ENCODE data around the gene PFN1. TPM values are rescaled to one million over a fixed set of nuclear protein-coding genes. Genes with fewer than 3 reads are reported as not detected.
A peak's percentile ranks its signal among the peaks of the same experiment; 100 is the strongest.

PFN1 gene
- total RNA-seq, 1 experiment from 2014 or later = 1,459 TPM

GRCh38 chr17:4986403-4986802 lies 38.1 kb upstream of the PFN1 start:
- Histone ChIP-seq H4K20me1 (ENCODE audit: insufficient read depth) (no peaks in the 10 kb centered on the region), H3K27me3 (ENCODE audit: insufficient read depth, low read depth) (no peaks in the 10 kb centered on the region), H2AFZ (peak overlapping the region; percentile 98), H3K9me3 (ENCODE audit: insufficient read depth, low read depth) (no peaks in the 10 kb centered on the region), H3K4me3 (peak overlapping the region; percentile 95), H3K27ac (peak overlapping the region; percentile 25), H3K36me3 (ENCODE audit: low read depth) (no peaks in the 10 kb centered on the region), H3F3A (ENCODE audit: insufficient read depth, low read depth) (peaks cover 35% of the 10 kb centered on the region), H3K79me2 (ENCODE audit: low read depth) (no peaks in the 10 kb centered on the region), H3K9me2 (ENCODE audit: insufficient read depth) (no peaks in the 10 kb centered on the region), H3K4me2 (peak overlapping the region; percentile 93), H3K4me1 (replicated peaks; ENCODE audit: insufficient read depth) (peaks cover 23% of the 10 kb centered on the region)
- no TSS peak for BruUV-seq (replicated peaks)
- no peak for TF ChIP-seq EZH2 (IDR thresholded peaks at IDR 0.05; ENCODE audit: low read depth)
- no peak for TF ChIP-seq CTCF (conservative IDR thresholded peaks at IDR 0.05)
- POLR2A ChIA-PET (ENCODE audit: unreplicated experiment) = interaction anchor here (0.7 to 1.0 kb wide), 3 partner anchors 12 to 47 kb away, joined by 3 to 4 read pairs (median 4); partner anchors contain the start of genes KIF1C, RNF167, SLC25A11 and SPAG7
- DNase-seq = peak in 1 of 2 experiments; percentile 37
- CTCF ChIA-PET = interaction anchor here (1.1 to 2.0 kb wide), 2 partner anchors 18 to 78 kb away, joined by 5 to 10 read pairs; partner anchors contain the start of gene SPAG7
- intact Hi-C loops (cut with micrococcal nuclease; ENCODE audit: unreplicated experiment) = no loop called here

- H3K9me2 ChIP-seq (ENCODE audit: insufficient read depth) = no peaks in the 10 kb centered on the region
- H3K27ac ChIP-seq = no peak overlapping the region
- no peaks in the 10 kb centered on the region for H3K9me3 ChIP-seq (ENCODE audit: insufficient read depth, low read depth)
- peaks cover 22% of the 10 kb centered on the region for H3F3A ChIP-seq (ENCODE audit: insufficient read depth, low read depth)
- no peak overlapping the region for H3K4me2 ChIP-seq
- H3K36me3 ChIP-seq (ENCODE audit: low read depth) = no peaks in the 10 kb centered on the region
- intact Hi-C loops (cut with micrococcal nuclease; ENCODE audit: unreplicated experiment) = no loop called here
- no peak for DNase-seq
- H3K4me1 ChIP-seq (replicated peaks; ENCODE audit: insufficient read depth) = peaks cover 12% of the 10 kb centered on the region
- no peak overlapping the region for H3K4me3 ChIP-seq
- no peak for TF ChIP-seq CTCF (conservative IDR thresholded peaks at IDR 0.05)
- no peak for TF ChIP-seq EZH2 (IDR thresholded peaks at IDR 0.05; ENCODE audit: low read depth)
- peaks cover 3% of the 10 kb centered on the region; the same call in 1 of the 2 replicates for H4K20me1 ChIP-seq (ENCODE audit: insufficient read depth)
- ChIA-PET POLR2A (ENCODE audit: unreplicated experiment) (interaction anchor here (0.5 kb wide), 1 partner anchor 74 kb away, joined by 3 read pairs; no protein-coding TSS in a partner anchor), CTCF (interaction anchor here (0.7 kb wide), 1 partner anchor 486 kb away, joined by 3 read pairs; no protein-coding TSS in a partner anchor)
- H3K27me3 ChIP-seq (ENCODE audit: insufficient read depth, low read depth) = no peaks in the 10 kb centered on the region
- no TSS peak for BruUV-seq (replicated peaks)
- no peaks in the 10 kb centered on the region for H3K79me2 ChIP-seq (ENCODE audit: low read depth)
- H2AFZ ChIP-seq = no peak overlapping the region
Measured at GRCh38 chr17:4982305-4982704, 34.0 kb upstream of the PFN1 start.

GRCh38 chr17:4980644-4981216 lies 32.4 kb upstream of the PFN1 start:
- peaks cover 1% of the 10 kb centered on the region for H3K4me1 ChIP-seq (replicated peaks; ENCODE audit: insufficient read depth)
- no peak overlapping the region for H2AFZ ChIP-seq
- TF ChIP-seq EZH2 (IDR thresholded peaks at IDR 0.05; ENCODE audit: low read depth) (no peak), CTCF (conservative IDR thresholded peaks at IDR 0.05) (peak; percentile 98)
- no TSS peak for BruUV-seq (replicated peaks)
- CTCF ChIA-PET = no interaction called here
- H3K79me2 ChIP-seq (ENCODE audit: low read depth) = no peaks in the 10 kb centered on the region
- no peaks in the 10 kb centered on the region for H3K9me3 ChIP-seq (ENCODE audit: insufficient read depth, low read depth)
- no peak for DNase-seq
- no peaks in the 10 kb centered on the region for H3K9me2 ChIP-seq (ENCODE audit: insufficient read depth)
- H3F3A ChIP-seq (ENCODE audit: insufficient read depth, low read depth) = peaks cover 11% of the 10 kb centered on the region; the same call in 1 of the 2 replicates
- H3K27me3 ChIP-seq (ENCODE audit: insufficient read depth, low read depth) = no peaks in the 10 kb centered on the region
- no peak overlapping the region for H3K4me2 ChIP-seq
- H3K4me3 ChIP-seq = no peak overlapping the region
- peaks cover 3% of the 10 kb centered on the region; the same call in 1 of the 2 replicates for H4K20me1 ChIP-seq (ENCODE audit: insufficient read depth)
- POLR2A ChIA-PET (ENCODE audit: unreplicated experiment) = no interaction called here
- H3K27ac ChIP-seq = no peak overlapping the region
- intact Hi-C loops (cut with micrococcal nuclease; ENCODE audit: unreplicated experiment) = loop anchor here (1.0 kb wide), 1 partner anchor 82 kb away; no protein-coding TSS in a partner anchor
- no peaks in the 10 kb centered on the region for H3K36me3 ChIP-seq (ENCODE audit: low read depth)

Data from PC-9 (cell line).